HEK293T (cell line): ENCODE measurements around the gene BNC1.

ENCODE experiments used
- ARNT ChIP-seq: fragments of 450-650 bp; IDR thresholded peaks from 2 replicates; pipeline ENCODE4 v1.6.1; 2017; ENCODE audit warnings: mild to moderate bottlenecking
- BHLHE40 ChIP-seq: fragments of 450-650 bp; IDR thresholded peaks from 2 replicates; pipeline ENCODE4 v1.6.1; 2016; ENCODE audit warnings: mild to moderate bottlenecking, moderate library complexity, borderline replicate concordance
- ELF4 ChIP-seq: fragments of 450-650 bp; IDR thresholded peaks from 2 replicates; pipeline ENCODE4 v1.6.1; 2017; ENCODE audit warnings: antibody characterized with exemption
- FOXA1 ChIP-seq: fragments of 450-650 bp; IDR thresholded peaks from 2 replicates; pipeline ENCODE4 v1.6.1; 2016; ENCODE audit warnings: mild to moderate bottlenecking
- FOXM1 ChIP-seq: fragments of 450-650 bp; IDR thresholded peaks from 2 replicates; pipeline ENCODE4 v1.6.1; 2017; ENCODE audit warnings: mild to moderate bottlenecking, borderline replicate concordance
- HDGF ChIP-seq: fragments of 450-650 bp; IDR thresholded peaks from 2 replicates; pipeline ENCODE4 v1.6.1; 2017; ENCODE audit warnings: antibody characterized with exemption, borderline replicate concordance
- L3MBTL2 ChIP-seq: fragments of 450-650 bp; conservative IDR thresholded peaks from 2 replicates; pipeline ENCODE4 v1.6.1; 2016; ENCODE audit warnings: mild to moderate bottlenecking
- LEF1 ChIP-seq: fragments of 450-650 bp; IDR thresholded peaks from 2 replicates; pipeline ENCODE4 v1.6.1; 2017; ENCODE audit warnings: mild to moderate bottlenecking, borderline replicate concordance
- NFRKB ChIP-seq: fragments of 450-650 bp; IDR thresholded peaks from 2 replicates; pipeline ENCODE4 v1.6.1; 2016; ENCODE audit warnings: mild to moderate bottlenecking, moderate library complexity
- PKNOX1 ChIP-seq: fragments of 450-650 bp; IDR thresholded peaks from 2 replicates; pipeline ENCODE4 v1.6.1; 2016
- SP1 ChIP-seq: fragments of 450-650 bp; IDR thresholded peaks from 2 replicates; pipeline ENCODE4 v1.6.1; 2017
- SUZ12 ChIP-seq: fragments of 450-650 bp; IDR thresholded peaks from 2 replicates; pipeline ENCODE4 v1.6.1; 2016; ENCODE audit warnings: mild to moderate bottlenecking
- TARDBP ChIP-seq: fragments of 450-650 bp; IDR thresholded peaks from 2 replicates; pipeline ENCODE4 v1.6.1; 2016
- ZNF384 ChIP-seq: fragments of 450-650 bp; IDR thresholded peaks from 2 replicates; pipeline ENCODE4 v1.6.1; 2016

- TF ChIP-seq SUZ12 (no peak), FOXM1 (no peak), TARDBP (no peak), BHLHE40 (no peak), NFRKB (no peak), ZNF384 (no peak), ARNT (no peak), FOXA1 (no peak), HDGF (no peak), SP1 (no peak), ELF4 (no peak), PKNOX1 (no peak), L3MBTL2 (no peak), LEF1 (no peak)
These were observed at the start of gene BNC1 for GRCh38 chr15:83284559-83285283.
